22Rv1 (cell line): Measurements from ENCODE around the gene VWA8.

Source experiments
- CTCF ChIP-seq: fragments of 450-650 bp; IDR thresholded peaks from 2 replicates; pipeline ENCODE4 v1.5.1; 2017; ENCODE audit warnings: mild to moderate bottlenecking
- ZFX ChIP-seq: fragments of 450-650 bp; IDR thresholded peaks from 2 replicates; pipeline ENCODE4 v1.6.1; 2017; ENCODE audit warnings: antibody characterized with exemption, borderline replicate concordance

GRCh38 chr13:41997396-41997795, 36.5 kb upstream of the VWA8 start:
- TF ChIP-seq CTCF (no peak), ZFX (no peak)
